Measurements from ENCODE around the gene RPA3. TPM values are rescaled to one million over a fixed set of nuclear protein-coding genes. Genes with fewer than 3 reads are reported as not detected.

Gene RPA3
- total RNA-seq, 1 experiment from 2014 or later = 108 TPM

- no peaks in the 10 kb centered on the region for H3K9me3 ChIP-seq (ENCODE audit: control insufficient read depth, low read depth, low read length)
- no peak overlapping the region for H2BK120ac ChIP-seq (ENCODE audit: low read depth, low read length, poor library complexity, severe bottlenecking)
- H2BK20ac ChIP-seq (ENCODE audit: low read depth, low read length, poor library complexity, severe bottlenecking) = no peak overlapping the region
- no peak overlapping the region for H2BK15ac ChIP-seq (ENCODE audit: low read depth, low read length)
- no peaks in the 10 kb centered on the region for H3K9me3 Mint-ChIP-seq
- H2AFZ ChIP-seq (ENCODE audit: low read length) = no peak overlapping the region
- H3K79me2 ChIP-seq (ENCODE audit: insufficient read depth, low read length) = no peaks in the 10 kb centered on the region
- H3K27ac Mint-ChIP-seq = no peak overlapping the region
- H2AK5ac ChIP-seq (ENCODE audit: insufficient read length, low read length) = no peak overlapping the region
- no peaks in the 10 kb centered on the region for H3K79me1 ChIP-seq (ENCODE audit: insufficient read depth, low read depth, low read length, poor library complexity, severe bottlenecking)
- H3K4me1 ChIP-seq (ENCODE audit: insufficient read depth, low read length) = no peaks in the 10 kb centered on the region; the same call in 1 of the 2 replicates
- H4K91ac ChIP-seq (ENCODE audit: insufficient read length, low read depth, low read length) = no peak overlapping the region
- H4K20me1 ChIP-seq (ENCODE audit: control insufficient read depth, insufficient read depth, insufficient read length) = no peaks in the 10 kb centered on the region
- no peak overlapping the region for H3K9ac ChIP-seq (ENCODE audit: extremely low read depth, insufficient read length, low read length)
- H2BK5ac ChIP-seq (ENCODE audit: insufficient read length, low read length) = no peak overlapping the region
- H2BK12ac ChIP-seq (ENCODE audit: insufficient read length, low read depth, low read length) = no peak overlapping the region
- no peak for DNase-seq
- no peak overlapping the region for H3T11ph ChIP-seq (ENCODE audit: low read length)
- no peak overlapping the region for H3K14ac ChIP-seq (ENCODE audit: insufficient read depth, low read length)
- no peak overlapping the region for H3K27ac ChIP-seq (ENCODE audit: insufficient read length, low read depth, low read length)
- no peak overlapping the region for H3K56ac ChIP-seq (ENCODE audit: insufficient read length, low read depth, low read length)
- no peaks in the 10 kb centered on the region for H3K27me3 ChIP-seq (ENCODE audit: insufficient read depth, low read length)
- H3K4me2 ChIP-seq (ENCODE audit: insufficient read depth, insufficient read length, low read length) = no peak overlapping the region
- H4K5ac ChIP-seq (ENCODE audit: insufficient read length, low read depth, low read length) = no peak overlapping the region
- no peak overlapping the region for H3K4me3 Mint-ChIP-seq
- no peak overlapping the region for H3K4ac ChIP-seq (ENCODE audit: low read depth, low read length)
- no peak for TF ChIP-seq CTCF (conservative IDR thresholded peaks at IDR 0.05)
- no peaks in the 10 kb centered on the region for H3K36me3 Mint-ChIP-seq (ENCODE audit: insufficient read depth in 1 of 3, low read depth in 3 of 3)
- no CpG with 5 or more reads among the region's 4 CpGs for WGBS (ENCODE audit: extremely low coverage, insufficient read length, low lambda C conversion rate)
- H3K4me1 Mint-ChIP-seq = peaks cover 0 to 3% of the 10 kb centered on the region in 2 experiments; a peak in 1 of 4 replicates
- no peak overlapping the region for H4K8ac ChIP-seq (replicated peaks; ENCODE audit: insufficient read length, low read depth, low read length)
- H3K23ac ChIP-seq (ENCODE audit: insufficient read length, low read depth, low read length) = no peak overlapping the region
- no peak overlapping the region for H3K18ac ChIP-seq (ENCODE audit: insufficient read length, low read depth, low read length)
- no peaks in the 10 kb centered on the region for H3K27me3 Mint-ChIP-seq (ENCODE audit: low read depth)
- H3K23me2 ChIP-seq (ENCODE audit: insufficient read length, low read depth, low read length, poor library complexity, severe bottlenecking) = no peaks in the 10 kb centered on the region
These were observed 29.5 kb downstream of the RPA3 start for GRCh38 chr7:7688956-7689355.
